ENCODE measurements around the gene P2RY8. TPM values are rescaled to one million over a fixed set of nuclear protein-coding genes. Genes with fewer than 3 reads are reported as not detected.
A peak's percentile ranks its signal among the peaks of the same experiment; 100 is the strongest.

The P2RY8 gene
- total and polyA plus RNA-seq, 2 of the 4 experiments (the other 2 are of a cell fraction): not detected

DNA sequence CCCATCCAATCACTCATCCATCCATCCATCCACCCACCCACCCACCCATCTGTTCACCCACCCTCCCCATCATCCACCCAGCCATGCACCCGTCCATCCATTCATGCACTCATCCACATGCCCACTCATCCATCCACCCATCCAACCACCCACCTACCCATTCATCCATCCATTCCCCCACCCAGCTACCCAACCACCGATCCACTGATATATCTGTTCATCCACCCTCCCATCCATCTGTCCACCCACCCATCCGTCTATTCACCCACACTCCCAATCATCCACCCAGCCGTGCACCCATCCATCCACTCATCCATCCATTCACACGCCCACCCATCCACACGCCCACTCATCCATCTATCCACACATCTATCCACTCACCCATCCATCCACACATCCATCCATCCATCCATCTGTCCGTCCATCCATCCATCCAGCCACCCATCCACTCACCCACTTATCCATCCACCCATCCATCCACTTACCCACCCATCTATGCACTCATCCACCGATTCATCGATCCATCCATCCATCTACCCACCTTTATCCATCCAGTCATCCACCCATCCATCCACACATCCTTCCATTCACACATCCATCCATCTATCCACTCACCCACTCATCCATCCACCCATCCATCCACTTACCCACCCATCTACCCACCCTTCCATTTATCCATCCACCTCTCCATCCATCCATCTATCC, 112.7 kb downstream of the P2RY8 start:
- 85 to 100% methylated on average over 1 to 8 of the region's 9 CpGs for WGBS, 2 experiments (ENCODE audit: extremely low coverage in 2 of 2, insufficient read length in 1 of 2)
- Histone ChIP-seq H3K4me1 (ENCODE audit: control insufficient read depth, insufficient read depth, low read length) (no peaks in the 10 kb centered on the region), H3K4ac (ENCODE audit: low read depth, low read length) (no peak overlapping the region), H3K9me3 (ENCODE audit: control insufficient read depth, insufficient read depth, low read length) (peaks cover 23% of the 10 kb centered on the region), H3K4me3 (ENCODE audit: insufficient read depth, low read depth, low read length) (no peak overlapping the region), H2AK5ac (ENCODE audit: low read depth, low read length) (no peak overlapping the region), H3K27ac (ENCODE audit: insufficient read depth, low read length) (no peak overlapping the region), H2AK9ac (replicated peaks; ENCODE audit: low read depth, low read length, poor library complexity) (no peak overlapping the region), H2AFZ (replicated peaks; ENCODE audit: low read length, poor library complexity) (no peak overlapping the region), H4K8ac (ENCODE audit: low read depth in 2 of 2, low read length in 2 of 2) (no peak overlapping the region), H3K18ac (ENCODE audit: low read depth, low read length) (no peak overlapping the region), H3K79me1 (ENCODE audit: low read depth in 1 of 2, low read length in 2 of 2) (no peaks in the 10 kb centered on the region), H4K91ac (ENCODE audit: insufficient read depth, low read depth, low read length) (no peak overlapping the region), H2BK120ac (ENCODE audit: low read depth, low read length) (no peak overlapping the region), H3K56ac (ENCODE audit: extremely low read depth, insufficient read depth, low read length) (no peak overlapping the region), H4K5ac (ENCODE audit: low read depth, low read length) (no peak overlapping the region), H3K4me2 (ENCODE audit: low read depth, low read length) (no peak overlapping the region), H2BK15ac (ENCODE audit: low read depth, low read length) (no peak overlapping the region), H2BK5ac (ENCODE audit: low read depth, low read length, poor library complexity, severe bottlenecking) (peak overlapping the region; percentile 30), H2BK20ac (ENCODE audit: low read depth, low read length) (no peak overlapping the region), H4K20me1 (ENCODE audit: insufficient read depth, low read length) (no peaks in the 10 kb centered on the region), H3K23ac (ENCODE audit: low read depth, low read length) (no peak overlapping the region), H3K9me1 (ENCODE audit: insufficient read depth, low read length) (no peaks in the 10 kb centered on the region), H3K9ac (ENCODE audit: low read depth, low read length) (no peak overlapping the region), H3K36me3 (ENCODE audit: control insufficient read depth, insufficient read depth, low read length) (peaks cover 47% of the 10 kb centered on the region), H3K14ac (replicated peaks; ENCODE audit: low read depth, low read length) (no peak overlapping the region), H3K27me3 (ENCODE audit: control insufficient read depth, insufficient read depth, low read length) (no peaks in the 10 kb centered on the region)
- dilution Hi-C loops (cut with HindIII; ENCODE audit: low sequenced_read_pairs, unreplicated experiment): no loop called here
- DNase-seq (no peak), ATAC-seq (ENCODE audit: low read depth) (no peak)
- POLR2A ChIA-PET (ENCODE audit: unreplicated experiment): no interaction called here
- CTCF ChIA-PET: no interaction called here
- BruUV-seq (replicated peaks): no TSS peak
- in situ Hi-C loops (cut with MboI; ENCODE audit: low sequenced_read_pairs): no loop called here
- intact Hi-C loops (cut with micrococcal nuclease): no loop called here
- no peak for TF ChIP-seq RCOR1 (IDR thresholded peaks at IDR 0.05; ENCODE audit: insufficient replicate concordance, low read length)
- no peak for TF ChIP-seq MXI1 (IDR thresholded peaks at IDR 0.05; ENCODE audit: borderline replicate concordance, low read depth, low read length)
- TF ChIP-seq, protein P1, sequence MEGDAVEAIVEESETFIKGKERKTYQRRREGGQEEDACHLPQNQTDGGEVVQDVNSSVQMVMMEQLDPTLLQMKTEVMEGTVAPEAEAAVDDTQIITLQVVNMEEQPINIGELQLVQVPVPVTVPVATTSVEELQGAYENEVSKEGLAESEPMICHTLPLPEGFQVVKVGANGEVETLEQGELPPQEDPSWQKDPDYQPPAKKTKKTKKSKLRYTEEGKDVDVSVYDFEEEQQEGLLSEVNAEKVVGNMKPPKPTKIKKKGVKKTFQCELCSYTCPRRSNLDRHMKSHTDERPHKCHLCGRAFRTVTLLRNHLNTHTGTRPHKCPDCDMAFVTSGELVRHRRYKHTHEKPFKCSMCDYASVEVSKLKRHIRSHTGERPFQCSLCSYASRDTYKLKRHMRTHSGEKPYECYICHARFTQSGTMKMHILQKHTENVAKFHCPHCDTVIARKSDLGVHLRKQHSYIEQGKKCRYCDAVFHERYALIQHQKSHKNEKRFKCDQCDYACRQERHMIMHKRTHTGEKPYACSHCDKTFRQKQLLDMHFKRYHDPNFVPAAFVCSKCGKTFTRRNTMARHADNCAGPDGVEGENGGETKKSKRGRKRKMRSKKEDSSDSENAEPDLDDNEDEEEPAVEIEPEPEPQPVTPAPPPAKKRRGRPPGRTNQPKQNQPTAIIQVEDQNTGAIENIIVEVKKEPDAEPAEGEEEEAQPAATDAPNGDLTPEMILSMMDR (conservative IDR thresholded peaks at IDR 0.05; ENCODE audit: low read depth, low read length): no peak
- no peak for TF ChIP-seq MAFK (IDR thresholded peaks at IDR 0.05; ENCODE audit: low read depth, low read length)
- TF ChIP-seq CEBPB (IDR thresholded peaks at IDR 0.05; ENCODE audit: low read depth, low read length): no peak
- no peak for TF ChIP-seq USF2 (IDR thresholded peaks at IDR 0.05; ENCODE audit: low read depth, low read length)
- TF ChIP-seq, protein P2, sequence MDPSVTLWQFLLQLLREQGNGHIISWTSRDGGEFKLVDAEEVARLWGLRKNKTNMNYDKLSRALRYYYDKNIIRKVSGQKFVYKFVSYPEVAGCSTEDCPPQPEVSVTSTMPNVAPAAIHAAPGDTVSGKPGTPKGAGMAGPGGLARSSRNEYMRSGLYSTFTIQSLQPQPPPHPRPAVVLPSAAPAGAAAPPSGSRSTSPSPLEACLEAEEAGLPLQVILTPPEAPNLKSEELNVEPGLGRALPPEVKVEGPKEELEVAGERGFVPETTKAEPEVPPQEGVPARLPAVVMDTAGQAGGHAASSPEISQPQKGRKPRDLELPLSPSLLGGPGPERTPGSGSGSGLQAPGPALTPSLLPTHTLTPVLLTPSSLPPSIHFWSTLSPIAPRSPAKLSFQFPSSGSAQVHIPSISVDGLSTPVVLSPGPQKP (IDR thresholded peaks at IDR 0.05; ENCODE audit: borderline replicate concordance, low read depth, low read length): no peak
- no peak for TF ChIP-seq MAZ (IDR thresholded peaks at IDR 0.05; ENCODE audit: borderline replicate concordance, low read depth, low read length)
- TF ChIP-seq SMC3 (IDR thresholded peaks at IDR 0.05; ENCODE audit: low read depth, low read length): no peak
- TF ChIP-seq POLR2A (IDR thresholded peaks at IDR 0.05; ENCODE audit: low read depth, low read length): no peak
- no peak for TF ChIP-seq RFX5 (IDR thresholded peaks at IDR 0.05; ENCODE audit: low read depth, low read length)
- TF ChIP-seq FOS (IDR thresholded peaks at IDR 0.05; ENCODE audit: low read depth, low read length): no peak
- no peak for TF ChIP-seq RAD21 (IDR thresholded peaks at IDR 0.05; ENCODE audit: low read length)
- TF ChIP-seq NFE2L2 (IDR thresholded peaks at IDR 0.05; ENCODE audit: low read depth, low read length): no peak
- TF ChIP-seq BHLHE40 (IDR thresholded peaks at IDR 0.05; ENCODE audit: low read depth, low read length): no peak
- TF ChIP-seq CHD1 (IDR thresholded peaks at IDR 0.05; ENCODE audit: low read depth, low read length): no peak
